A549 (cell line): ENCODE measurements around the gene EFNA5.

ENCODE experiments used
- CBX2 ChIP-seq: fragments of 200-600 bp; sonication (generic); IDR thresholded peaks from 2 replicates; pipeline ENCODE4 v1.6.1; 2016; ENCODE audit warnings: low read depth, mild to moderate bottlenecking, borderline replicate concordance
- CTCF ChIP-seq: fragments of >200 bp; sonication (Bioruptor Twin); formaldehyde crosslinking; IDR thresholded peaks from 3 replicates; pipeline ENCODE4 v1.5.1; 2016
- EP300 ChIP-seq, 2 experiments: fragments of >200 bp; sonication (Bioruptor Twin); formaldehyde crosslinking; IDR thresholded peaks; 2 replicates in 1 of 2; 3 replicates in 1 of 2; pipeline ENCODE4 v1.6.1; 2016 to 2017
- REST ChIP-seq: fragments of 200-600 bp; sonication (generic); IDR thresholded peaks from 2 replicates; pipeline ENCODE4 v1.6.1; 2016; ENCODE audit warnings: antibody characterized with exemption, mild to moderate bottlenecking, moderate library complexity

- TF ChIP-seq CTCF (no peak), EP300 (IDR thresholded peaks at IDR 0.05) (no peak), CBX2 (no peak), REST (no peak)
These were observed 160.6 kb downstream of the EFNA5 start for GRCh38 chr5:107510125-107510524.
